Tibial artery (tissue), 4 donors: Measurements from ENCODE around the gene SLC13A3.

Experiments
- DNase-seq, 2 donors: peaks; one replicate each; pipeline ENCODE4 v3.0.0-alpha.2; 2019
- H3K27ac ChIP-seq, 2 donors: fragments of 200-600 bp; sonication (generic) in 1 of 2; 1 replicate in 1 of 2; 2 replicates in 1 of 2; pipeline ENCODE4 v1.5.1; 2018 to 2019; ENCODE audit warnings: mild to moderate bottlenecking in 1 of 2
- H3K27me3 ChIP-seq, 2 donors: fragments of 200-600 bp; sonication (generic) in 1 of 2; one replicate each; pipeline versions ENCODE4 v1.5.1 to v1.6.0; 2016 to 2019
- H3K36me3 ChIP-seq, 3 donors: fragments of 200-600 bp; sonication (generic) in 2 of 3; one replicate each; pipeline ENCODE4 v1.5.1; 2016 to 2019; ENCODE audit warnings: mild to moderate bottlenecking in 2 of 3
- H3K4me1 ChIP-seq, 4 donors: fragments of 200-600 bp; sonication (generic) in 2 of 4; 1 replicate in 3 of 4; 2 replicates in 1 of 4; pipeline ENCODE4 v1.5.1; 2016 to 2019
- H3K4me3 ChIP-seq, 2 donors: fragments of 200-600 bp; sonication (generic) in 1 of 2; 1 replicate in 1 of 2; 2 replicates in 1 of 2; pipeline ENCODE4 v1.5.1; 2018 to 2019; ENCODE audit warnings: mild to moderate bottlenecking in 2 of 2
- H3K9me3 ChIP-seq, 3 donors: fragments of 200-600 bp; sonication (generic) in 1 of 3; one replicate each; pipeline ENCODE4 v1.5.1; 2016 to 2019
- CTCF ChIP-seq, 2 experiments: fragments of 200-600 bp in 1 of 2; fragments of 450-650 bp in 1 of 2; IDR thresholded peaks; one replicate each; pipeline ENCODE4 v1.5.1; 2017 to 2019; ENCODE audit warnings: antibody characterized with exemption in 2 of 2, mild to moderate bottlenecking in 1 of 2, moderate library complexity in 1 of 2
- intact Hi-C: fragments of 100-400 bp; cut with DNase I; formaldehyde crosslinking; loops from one replicate; pipeline ENCODE4 v1.15.0; 2023; ENCODE audit warnings: low total_unique reads

The SLC13A3 gene

DNA sequence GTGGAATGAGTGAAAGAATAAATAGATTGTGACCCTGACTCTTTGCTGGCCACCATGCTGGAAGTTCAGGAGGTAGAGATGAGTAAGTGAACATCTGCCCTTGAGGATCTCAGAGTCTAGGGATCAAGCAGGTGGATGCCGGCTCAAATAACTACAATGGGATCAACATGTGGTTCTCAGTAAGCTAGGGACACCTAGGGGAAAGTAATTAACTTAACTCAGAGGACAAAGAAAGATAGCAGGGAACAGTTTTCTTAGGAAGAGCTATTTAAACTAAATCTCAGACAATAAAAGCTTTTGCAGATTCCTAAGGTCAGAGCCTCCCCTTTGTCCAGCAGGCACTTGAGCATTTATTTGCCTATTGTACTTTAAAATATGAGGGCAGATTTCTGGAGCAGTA, 29.1 kb downstream of the SLC13A3 start:
- DNase-seq: no peak
- H3K4me3 ChIP-seq: no peak overlapping the region
- no peak overlapping the region for H3K27ac ChIP-seq
- no peaks in the 10 kb centered on the region for H3K4me1 ChIP-seq
- intact Hi-C loops: no loop called here
- peaks cover 0 to 9% (median 5%) of the 10 kb centered on the region in 3 donors for H3K9me3 ChIP-seq
- no peaks in the 10 kb centered on the region for H3K36me3 ChIP-seq
- no peaks in the 10 kb centered on the region for H3K27me3 ChIP-seq
- no peak for TF ChIP-seq CTCF (IDR thresholded peaks at IDR 0.05)

DNA sequence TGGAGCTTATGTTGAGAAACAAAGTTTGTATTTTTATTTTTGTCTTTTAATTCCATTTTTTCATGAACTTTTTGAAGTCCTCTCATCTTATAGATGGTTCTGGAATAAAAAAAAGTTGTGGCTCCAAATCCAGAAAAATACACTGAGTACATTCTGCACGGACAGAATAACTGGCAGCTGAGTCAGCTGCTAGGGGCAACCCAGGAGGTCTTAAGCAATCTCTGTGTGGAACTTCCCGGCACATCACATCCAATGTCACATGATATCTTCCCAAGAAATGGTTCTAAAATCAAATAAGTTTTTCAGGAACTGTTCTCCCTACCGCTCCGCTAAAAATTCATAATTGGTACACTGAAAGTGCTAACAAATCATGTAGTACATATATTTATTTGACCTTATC, 29.8 kb downstream of the SLC13A3 start:
- TF ChIP-seq CTCF (IDR thresholded peaks at IDR 0.05): no peak

GRCh38 chr20:46619445-46619844, 31.8 kb downstream of the SLC13A3 start:
- Histone ChIP-seq H3K9me3 (peaks cover 0 to 5% (median 2%) of the 10 kb centered on the region in 3 donors), H3K27ac (no peak overlapping the region), H3K27me3 (no peaks in the 10 kb centered on the region), H3K36me3 (no peaks in the 10 kb centered on the region), H3K4me3 (no peak overlapping the region), H3K4me1 (no peaks in the 10 kb centered on the region)
- DNase-seq: no peak
- intact Hi-C loops: no loop called here
- no peak for TF ChIP-seq CTCF (IDR thresholded peaks at IDR 0.05)

More for the DNA sequence above, 29.8 kb downstream of the SLC13A3 start:
- DNase-seq: no peak
- Histone ChIP-seq H3K4me1 (no peaks in the 10 kb centered on the region), H3K27ac (no peak overlapping the region), H3K9me3 (peaks cover 0 to 9% (median 5%) of the 10 kb centered on the region in 3 donors), H3K27me3 (no peaks in the 10 kb centered on the region), H3K36me3 (no peaks in the 10 kb centered on the region), H3K4me3 (no peak overlapping the region)
- intact Hi-C loops: no loop called here

GRCh38 chr20:46618316-46619100, 32.8 kb downstream of the SLC13A3 start:
- TF ChIP-seq CTCF (IDR thresholded peaks at IDR 0.05): no peak
- Histone ChIP-seq H3K36me3 (no peaks in the 10 kb centered on the region), H3K27me3 (no peaks in the 10 kb centered on the region), H3K4me1 (no peaks in the 10 kb centered on the region), H3K4me3 (no peak overlapping the region), H3K9me3 (no peaks in the 10 kb centered on the region), H3K27ac (no peak overlapping the region)
- intact Hi-C loops: no loop called here
- no peak for DNase-seq

- Histone ChIP-seq H3K4me1 (no peaks in the 10 kb centered on the region), H3K27me3 (no peaks in the 10 kb centered on the region), H3K9me3 (no peaks in the 10 kb centered on the region), H3K4me3 (no peak overlapping the region), H3K36me3 (peaks cover 0 to 5% (median 0%) of the 10 kb centered on the region in 3 donors), H3K27ac (no peak overlapping the region)
- intact Hi-C loops: no loop called here
- no peak for TF ChIP-seq CTCF (IDR thresholded peaks at IDR 0.05)
- no peak for DNase-seq
Observed at GRCh38 chr20:46614503-46614902, 36.8 kb downstream of the SLC13A3 start.
